Ishikawa (cell line): ENCODE data around the gene PLEKHG1.

Experiments
- CREB1 ChIP-seq: IDR thresholded peaks from 2 replicates; pipeline ENCODE4 v1.6.1; 2012; ENCODE audit warnings: low read depth
- EGR1 ChIP-seq: IDR thresholded peaks from 2 replicates; pipeline ENCODE4 v1.6.1; 2012
- EP300 ChIP-seq: IDR thresholded peaks from 2 replicates; pipeline ENCODE4 v1.6.1; 2012; ENCODE audit warnings: borderline replicate concordance
- RAD21 ChIP-seq: IDR thresholded peaks from 2 replicates; pipeline ENCODE4 v1.6.1; 2012; ENCODE audit warnings: low read depth
- TF ChIP-seq, protein P1 (sequence below): IDR thresholded peaks from 2 replicates; pipeline ENCODE4 v1.6.1; 2012; ENCODE audit warnings: low read depth, mild to moderate bottlenecking
- TF ChIP-seq, protein P2 (sequence below): IDR thresholded peaks from 2 replicates; pipeline ENCODE4 v1.6.1; 2012

- TF ChIP-seq CREB1 = no peak
- no peak for TF ChIP-seq RAD21
- TF ChIP-seq, protein P1, sequence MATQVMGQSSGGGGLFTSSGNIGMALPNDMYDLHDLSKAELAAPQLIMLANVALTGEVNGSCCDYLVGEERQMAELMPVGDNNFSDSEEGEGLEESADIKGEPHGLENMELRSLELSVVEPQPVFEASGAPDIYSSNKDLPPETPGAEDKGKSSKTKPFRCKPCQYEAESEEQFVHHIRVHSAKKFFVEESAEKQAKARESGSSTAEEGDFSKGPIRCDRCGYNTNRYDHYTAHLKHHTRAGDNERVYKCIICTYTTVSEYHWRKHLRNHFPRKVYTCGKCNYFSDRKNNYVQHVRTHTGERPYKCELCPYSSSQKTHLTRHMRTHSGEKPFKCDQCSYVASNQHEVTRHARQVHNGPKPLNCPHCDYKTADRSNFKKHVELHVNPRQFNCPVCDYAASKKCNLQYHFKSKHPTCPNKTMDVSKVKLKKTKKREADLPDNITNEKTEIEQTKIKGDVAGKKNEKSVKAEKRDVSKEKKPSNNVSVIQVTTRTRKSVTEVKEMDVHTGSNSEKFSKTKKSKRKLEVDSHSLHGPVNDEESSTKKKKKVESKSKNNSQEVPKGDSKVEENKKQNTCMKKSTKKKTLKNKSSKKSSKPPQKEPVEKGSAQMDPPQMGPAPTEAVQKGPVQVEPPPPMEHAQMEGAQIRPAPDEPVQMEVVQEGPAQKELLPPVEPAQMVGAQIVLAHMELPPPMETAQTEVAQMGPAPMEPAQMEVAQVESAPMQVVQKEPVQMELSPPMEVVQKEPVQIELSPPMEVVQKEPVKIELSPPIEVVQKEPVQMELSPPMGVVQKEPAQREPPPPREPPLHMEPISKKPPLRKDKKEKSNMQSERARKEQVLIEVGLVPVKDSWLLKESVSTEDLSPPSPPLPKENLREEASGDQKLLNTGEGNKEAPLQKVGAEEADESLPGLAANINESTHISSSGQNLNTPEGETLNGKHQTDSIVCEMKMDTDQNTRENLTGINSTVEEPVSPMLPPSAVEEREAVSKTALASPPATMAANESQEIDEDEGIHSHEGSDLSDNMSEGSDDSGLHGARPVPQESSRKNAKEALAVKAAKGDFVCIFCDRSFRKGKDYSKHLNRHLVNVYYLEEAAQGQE = no peak
- TF ChIP-seq, protein P2, sequence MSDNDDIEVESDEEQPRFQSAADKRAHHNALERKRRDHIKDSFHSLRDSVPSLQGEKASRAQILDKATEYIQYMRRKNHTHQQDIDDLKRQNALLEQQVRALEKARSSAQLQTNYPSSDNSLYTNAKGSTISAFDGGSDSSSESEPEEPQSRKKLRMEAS = no peak
- TF ChIP-seq EP300 = no peak
- no peak for TF ChIP-seq EGR1
Observed at GRCh38 chr6:150622941-150623874, 23.5 kb downstream of the PLEKHG1 start.
